Stomach (tissue), 9 donors: Measurements from ENCODE around the gene TRIM24. TPM values are rescaled to one million over a fixed set of nuclear protein-coding genes. Genes with fewer than 3 reads are reported as not detected.

ENCODE experiments used
- DNase-seq, 2 donors: peaks; one replicate each; pipeline versions ENCODE4 v3.0.0 to v3.0.0-alpha.2; 2013 to 2019
- H3K27ac ChIP-seq, 5 donors: fragments of 200-600 bp in 4 of 5; sonication (generic) in 4 of 5; one replicate each; pipeline ENCODE4 v1.5.1; 2013 to 2019; ENCODE audit warnings: mild to moderate bottlenecking in 1 of 5, moderate library complexity in 1 of 5
- H3K27me3 ChIP-seq, 3 donors: fragments of 200-600 bp; sonication (generic); one replicate each; pipeline ENCODE4 v1.5.1; 2017 to 2019; ENCODE audit warnings: mixed run types in 1 of 3
- H3K36me3 ChIP-seq, 4 donors: fragments of 200-600 bp; sonication (generic); 1 replicate in 3 of 4; 2 replicates in 1 of 4; pipeline ENCODE4 v1.5.1; 2016 to 2019
- H3K4me1 ChIP-seq, 4 donors: fragments of 200-600 bp; sonication (generic); one replicate each; pipeline ENCODE4 v1.5.1; 2016 to 2019
- H3K4me3 ChIP-seq, 4 donors: fragments of 200-600 bp; sonication (generic) in 3 of 4; one replicate each; pipeline ENCODE4 v1.5.1; 2016 to 2019; ENCODE audit warnings: mild to moderate bottlenecking in 1 of 4
- H3K9me3 ChIP-seq, 4 donors: fragments of 200-600 bp; sonication (generic); one replicate each; pipeline ENCODE4 v1.5.1; 2016 to 2019
- EP300 ChIP-seq: sonication (generic); formaldehyde crosslinking; IDR thresholded peaks from one replicate; pipeline ENCODE4 v1.6.1; 2017; ENCODE audit warnings: antibody characterized with exemption
- POLR2A ChIP-seq, 4 donors: fragments of 450-650 bp; IDR thresholded peaks; one replicate each; pipeline ENCODE4 v1.6.1; 2016; ENCODE audit warnings: antibody characterized with exemption in 4 of 4, control low read depth in 2 of 4, mild to moderate bottlenecking in 1 of 4, moderate library complexity in 1 of 4
- POLR2AphosphoS5 ChIP-seq, 3 donors: sonication (generic); formaldehyde crosslinking; IDR thresholded peaks; one replicate each; pipeline ENCODE4 v1.6.1; 2016; ENCODE audit warnings: antibody characterized with exemption in 3 of 3
- WGBS, 5 donors: extraction: QIAGEN DNeasy Blood & Tissue Kit in 3 of 5; methylation state at CpG; one replicate each; pipeline versions ENCODE4 v1.1.5 to v1.1.7; 2013 to 2018; 5-methylcytosine and 5-hydroxymethylcytosine counted together
- intact Hi-C: fragments of 100-400 bp; cut with DNase I; formaldehyde crosslinking; loops from one replicate; pipeline ENCODE4 v1.15.1; 2023; ENCODE audit warnings: low total_unique reads
- polyA plus RNA-seq, 3 donors: library from polyadenylated mRNA; stranded (reverse); fragments of 200-250 nt; gene quantifications; one replicate each; pipeline ENCODE4 v1.2.3, GENCODE V29; 2013
- total RNA-seq, 5 donors: library from RNA; depleted of rRNA; stranded (reverse); fragments of >200 nt; gene quantifications; one replicate each; pipeline versions ENCODE4 v1.1.0 to v1.2.3, GENCODE V29; 2014 to 2016
- TF ChIP-seq, protein P1 (sequence below), 7 experiments: fragments of 450-650 bp in 4 of 7; fragments of 200-600 bp in 3 of 7; sonication (generic) in 3 of 7; IDR thresholded peaks; one replicate each; pipeline ENCODE4 v1.5.1; 2016 to 2019; ENCODE audit warnings: antibody characterized with exemption in 7 of 7, control low read depth in 2 of 7, mild to moderate bottlenecking in 1 of 7
- donor health status: healthy with polysubstance abuse.
- donor health status: Bipolar disorder and iron deficiency.
- donor health status: healthy.

TRIM24 gene
- total and polyA plus RNA-seq, 8 donors, result 5.5 to 32.0 (median 11.9) TPM

DNA sequence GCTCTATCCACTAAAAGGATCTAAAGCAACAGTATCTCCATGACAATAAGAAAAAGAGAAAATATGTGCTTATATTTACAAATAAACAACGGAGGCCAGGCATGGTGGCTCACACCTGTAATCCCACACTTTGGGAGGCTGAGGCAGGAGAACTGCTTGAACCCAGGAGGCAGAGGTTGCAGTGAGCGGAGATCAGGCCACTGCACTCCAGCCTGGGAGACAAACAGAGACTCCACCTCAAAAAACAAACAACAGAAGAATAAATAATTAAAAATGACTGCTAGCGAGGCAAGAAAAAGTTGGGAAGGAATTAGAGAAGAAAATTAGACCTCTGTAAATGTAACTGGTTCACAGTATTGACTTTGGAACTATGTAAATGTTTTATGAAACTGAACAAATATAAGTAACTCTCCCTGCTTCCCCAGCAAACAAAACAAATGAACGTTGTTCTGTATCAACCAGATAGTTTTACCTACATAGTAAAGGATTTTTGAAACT, 17.1 kb downstream of the TRIM24 start:
- 22 to 51% (median 34%) methylated on average over 4 of the region's 4 CpGs for WGBS, 5 donors

DNA sequence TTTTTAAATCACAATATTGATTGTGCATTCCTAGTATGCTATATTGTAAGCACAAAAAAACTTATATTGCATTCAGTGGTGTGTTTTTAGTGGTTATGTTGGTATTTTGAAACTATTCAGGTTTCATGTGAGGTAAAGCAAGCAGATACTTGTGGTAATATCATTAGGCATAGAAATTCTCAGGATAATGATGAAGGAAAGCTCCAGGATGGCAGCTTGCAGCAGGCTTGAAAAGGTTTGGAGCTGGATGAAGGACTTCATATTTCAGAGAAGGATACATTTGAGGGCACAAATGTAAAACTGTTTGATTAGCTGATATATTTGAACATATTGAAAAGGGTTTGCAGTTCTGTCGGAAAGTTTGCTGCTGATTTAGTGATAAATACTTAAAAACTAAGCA, 17.5 kb downstream of the TRIM24 start:
- no peaks in the 10 kb centered on the region for H3K27me3 ChIP-seq
- no peak overlapping the region for H3K4me3 ChIP-seq
- intact Hi-C loops, result no loop called here
- H3K4me1 ChIP-seq, result peaks cover 18 to 80% (median 49%) of the 10 kb centered on the region in 4 donors
- peak overlapping the region in 4 of 5 donors; percentile 35 to 75 (median 51) for H3K27ac ChIP-seq
- TF ChIP-seq POLR2A (IDR thresholded peaks at IDR 0.05), result no peak
- TF ChIP-seq, protein P1, sequence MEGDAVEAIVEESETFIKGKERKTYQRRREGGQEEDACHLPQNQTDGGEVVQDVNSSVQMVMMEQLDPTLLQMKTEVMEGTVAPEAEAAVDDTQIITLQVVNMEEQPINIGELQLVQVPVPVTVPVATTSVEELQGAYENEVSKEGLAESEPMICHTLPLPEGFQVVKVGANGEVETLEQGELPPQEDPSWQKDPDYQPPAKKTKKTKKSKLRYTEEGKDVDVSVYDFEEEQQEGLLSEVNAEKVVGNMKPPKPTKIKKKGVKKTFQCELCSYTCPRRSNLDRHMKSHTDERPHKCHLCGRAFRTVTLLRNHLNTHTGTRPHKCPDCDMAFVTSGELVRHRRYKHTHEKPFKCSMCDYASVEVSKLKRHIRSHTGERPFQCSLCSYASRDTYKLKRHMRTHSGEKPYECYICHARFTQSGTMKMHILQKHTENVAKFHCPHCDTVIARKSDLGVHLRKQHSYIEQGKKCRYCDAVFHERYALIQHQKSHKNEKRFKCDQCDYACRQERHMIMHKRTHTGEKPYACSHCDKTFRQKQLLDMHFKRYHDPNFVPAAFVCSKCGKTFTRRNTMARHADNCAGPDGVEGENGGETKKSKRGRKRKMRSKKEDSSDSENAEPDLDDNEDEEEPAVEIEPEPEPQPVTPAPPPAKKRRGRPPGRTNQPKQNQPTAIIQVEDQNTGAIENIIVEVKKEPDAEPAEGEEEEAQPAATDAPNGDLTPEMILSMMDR (IDR thresholded peaks at IDR 0.05), result no peak
- no peak for TF ChIP-seq POLR2AphosphoS5 (IDR thresholded peaks at IDR 0.05)
- TF ChIP-seq EP300, result no peak
- WGBS, 5 donors, result 22 to 61% (median 37%) methylated on average over 1 of the region's 1 CpG
- H3K36me3 ChIP-seq, result no peaks in the 10 kb centered on the region
- no peaks in the 10 kb centered on the region for H3K9me3 ChIP-seq
- no peak for DNase-seq

More for the DNA sequence above, 17.1 kb downstream of the TRIM24 start:
- Histone ChIP-seq H3K4me3 (no peak overlapping the region), H3K27ac (peak overlapping the region in 4 of 5 donors; percentile 44 to 76 (median 66)), H3K4me1 (peaks cover 21 to 85% (median 53%) of the 10 kb centered on the region in 4 donors), H3K36me3 (no peaks in the 10 kb centered on the region), H3K27me3 (no peaks in the 10 kb centered on the region), H3K9me3 (no peaks in the 10 kb centered on the region)
- TF ChIP-seq, protein P1 (IDR thresholded peaks at IDR 0.05), result no peak
- TF ChIP-seq EP300, result no peak
- TF ChIP-seq POLR2A (IDR thresholded peaks at IDR 0.05), result no peak
- no peak for TF ChIP-seq POLR2AphosphoS5 (IDR thresholded peaks at IDR 0.05)
- peak in 1 of 2 donors; percentile 35 for DNase-seq
- intact Hi-C loops, result no loop called here

DNA sequence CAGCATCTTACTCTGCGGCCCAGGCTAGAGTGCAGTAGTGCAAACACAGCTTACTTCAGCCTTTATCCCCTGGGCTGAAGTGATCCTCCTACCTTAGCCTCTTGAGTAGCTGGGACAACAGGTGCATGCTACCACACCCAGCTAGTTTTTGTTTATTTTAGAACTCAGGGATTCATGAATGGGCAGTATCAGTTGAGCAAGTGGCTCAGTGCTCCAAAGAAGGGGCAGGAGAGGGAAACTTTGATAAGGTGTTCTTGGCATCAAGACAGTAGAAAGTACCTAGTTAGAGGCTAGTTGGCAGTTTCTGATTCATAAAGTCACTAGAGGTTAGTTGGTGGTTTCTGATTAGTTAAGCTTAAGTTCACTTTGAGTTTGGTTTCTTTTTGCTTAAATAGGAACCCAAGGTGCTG, 18.4 kb downstream of the TRIM24 start:
- Histone ChIP-seq H3K36me3 (no peaks in the 10 kb centered on the region), H3K9me3 (no peaks in the 10 kb centered on the region), H3K27me3 (no peaks in the 10 kb centered on the region), H3K4me1 (peaks cover 16 to 71% (median 44%) of the 10 kb centered on the region in 4 donors), H3K4me3 (no peak overlapping the region), H3K27ac (peak overlapping the region in 4 of 5 donors; percentile 44 to 75 (median 63))
- intact Hi-C loops, result no loop called here
- no peak for TF ChIP-seq EP300
- no peak for TF ChIP-seq POLR2A (IDR thresholded peaks at IDR 0.05)
- TF ChIP-seq POLR2AphosphoS5 (IDR thresholded peaks at IDR 0.05), result peak in 2 of 3 donors; percentile 59 to 75
- 28 to 71% (median 38%) methylated on average over 1 of the region's 1 CpG for whole genome bisulfite sequencing, 5 donors
- DNase-seq, result peak; percentile 19 to 29

DNA sequence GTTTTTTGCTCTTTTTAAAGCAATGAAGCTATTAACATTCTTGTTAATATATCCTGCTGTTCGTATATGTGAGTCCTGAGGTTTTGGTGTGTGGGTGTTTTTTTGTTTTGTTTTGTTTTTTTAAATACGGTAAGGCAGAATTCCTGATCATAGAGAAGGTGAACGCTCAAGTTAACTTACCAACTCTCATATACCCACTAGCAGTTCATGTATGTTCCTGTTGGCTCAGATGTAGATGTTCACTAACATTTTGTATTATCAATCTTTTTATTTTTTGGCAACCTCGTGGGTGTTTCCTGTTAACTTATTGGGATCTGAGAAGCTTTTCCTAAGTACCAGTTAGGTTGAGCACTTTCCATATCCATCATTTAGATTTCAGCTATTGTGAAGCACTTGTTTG, 20.5 kb downstream of the TRIM24 start:
- intact Hi-C loops, result no loop called here
- no peaks in the 10 kb centered on the region for H3K27me3 ChIP-seq
- WGBS, 5 donors, result 62 to 72% (median 70%) methylated on average over 4 of the region's 4 CpGs

More for the DNA sequence above, 20.5 kb downstream of the TRIM24 start:
- H3K4me1 ChIP-seq, result peaks cover 14 to 58% (median 37%) of the 10 kb centered on the region in 4 donors
- H3K36me3 ChIP-seq, result no peaks in the 10 kb centered on the region
- TF ChIP-seq EP300 (no peak), POLR2AphosphoS5 (IDR thresholded peaks at IDR 0.05) (no peak), POLR2A (IDR thresholded peaks at IDR 0.05) (no peak)
- TF ChIP-seq, protein P1 (IDR thresholded peaks at IDR 0.05), result no peak
- no peak overlapping the region for H3K27ac ChIP-seq
- no peak for DNase-seq
- no peaks in the 10 kb centered on the region for H3K9me3 ChIP-seq
- no peak overlapping the region for H3K4me3 ChIP-seq
